Kidney (tissue), 14 donors: ENCODE results near the gene HAPLN2. TPM values are rescaled to one million over a fixed set of nuclear protein-coding genes. Genes with fewer than 3 reads are reported as not detected.

ENCODE experiments used
- DNase-seq, 5 donors: peaks; one replicate each; pipeline ENCODE4 v3.0.0-alpha.2; 2013 to 2020
- FAIRE-seq: peaks from 2 replicates; lab custom pipeline; 2012; peaks lifted over from hg19 to GRCh38; lab: Jason Lieb, UNC
- H3K27ac ChIP-seq, 2 donors: one replicate each; pipeline ENCODE4 v1.7.0; 2013; ENCODE audit warnings: low read depth in 2 of 2, low read length in 2 of 2, inconsistent platforms in 1 of 2
- H3K27me3 ChIP-seq: one replicate; pipeline ENCODE4 v1.7.1; 2013; ENCODE audit warnings: low read length, inconsistent platforms; ENCODE audit not compliant: control insufficient read depth, insufficient read depth
- H3K36me3 ChIP-seq, 3 donors: one replicate each; pipeline versions ENCODE4 v1.7.0 to v1.7.1; 2013; ENCODE audit warnings: low read length in 3 of 3, control low read depth in 1 of 3, inconsistent platforms in 1 of 3; ENCODE audit not compliant: insufficient read depth in 3 of 3, control insufficient read depth in 2 of 3
- H3K4me1 ChIP-seq, 3 donors: one replicate each; pipeline versions ENCODE4 v1.7.0 to v1.7.1; 2013; ENCODE audit warnings: low read length in 3 of 3, inconsistent platforms in 1 of 3, low read depth in 1 of 3; ENCODE audit not compliant: control insufficient read depth in 2 of 3, insufficient read depth in 2 of 3
- H3K4me3 ChIP-seq, 3 donors: one replicate each; pipeline versions ENCODE4 v1.7.0 to v1.8.1; 2013; ENCODE audit warnings: low read length in 3 of 3, control low read depth in 1 of 3, inconsistent platforms in 1 of 3
- H3K9ac ChIP-seq, 3 donors: one replicate each; pipeline versions ENCODE4 v1.7.0 to v1.7.1; 2013; ENCODE audit warnings: low read length in 3 of 3, control low read depth in 1 of 3, inconsistent platforms in 1 of 3
- H3K9me3 ChIP-seq, 3 donors: one replicate each; pipeline versions ENCODE4 v1.7.0 to v1.7.1; 2013; ENCODE audit warnings: low read length in 3 of 3, control low read depth in 1 of 3, inconsistent platforms in 1 of 3; ENCODE audit not compliant: control insufficient read depth in 2 of 3, insufficient read depth in 1 of 3
- intact Hi-C: fragments of 100-400 bp; cut with DNase I; formaldehyde crosslinking; loops from one replicate; pipeline ENCODE4 v1.11.1; 2022
- polyA plus RNA-seq: library from polyadenylated mRNA; stranded (reverse); fragments of 350-450 nt; fragmentation: Illumina TruSeq; extraction: RNeasy Lipid Tissue Mini Kit (QIAGEN cat#74804); gene quantifications from one replicate; pipeline ENCODE4 v1.2.3, GENCODE V29; 2014; ENCODE audit warnings: low read depth, low replicate concordance; ENCODE audit not compliant: insufficient read depth
- total RNA-seq: library from RNA; stranded (reverse); fragmentation: NEBNext Ultra II Directional; extraction: Animal tissue kit (Norgen Biotek cat#: 25700); gene quantifications from one replicate; pipeline ENCODE4 v1.2.1, GENCODE V29; 2021
- TF ChIP-seq, protein P1 (sequence below): IDR thresholded peaks from 3 replicates; pipeline ENCODE4 v1.5.1; 2012; ENCODE audit warnings: mild to moderate bottlenecking, moderate library complexity, borderline replicate concordance; ENCODE audit not compliant: insufficient read depth; ENCODE audit errors: extremely low read depth
- donor health status: control.
- donor health status: control.
- donor health status: control.
- donor health status: control.
- donor health status: control.
- donor health status: DM: yes; HTN: yes; CAD: no.
- donor health status: Normal renal cell carcinoma (clear cell type).

HAPLN2 gene
- total and polyA plus RNA-seq, 2 donors from 2014 or later: 0.30 to 1.9 TPM

DNA sequence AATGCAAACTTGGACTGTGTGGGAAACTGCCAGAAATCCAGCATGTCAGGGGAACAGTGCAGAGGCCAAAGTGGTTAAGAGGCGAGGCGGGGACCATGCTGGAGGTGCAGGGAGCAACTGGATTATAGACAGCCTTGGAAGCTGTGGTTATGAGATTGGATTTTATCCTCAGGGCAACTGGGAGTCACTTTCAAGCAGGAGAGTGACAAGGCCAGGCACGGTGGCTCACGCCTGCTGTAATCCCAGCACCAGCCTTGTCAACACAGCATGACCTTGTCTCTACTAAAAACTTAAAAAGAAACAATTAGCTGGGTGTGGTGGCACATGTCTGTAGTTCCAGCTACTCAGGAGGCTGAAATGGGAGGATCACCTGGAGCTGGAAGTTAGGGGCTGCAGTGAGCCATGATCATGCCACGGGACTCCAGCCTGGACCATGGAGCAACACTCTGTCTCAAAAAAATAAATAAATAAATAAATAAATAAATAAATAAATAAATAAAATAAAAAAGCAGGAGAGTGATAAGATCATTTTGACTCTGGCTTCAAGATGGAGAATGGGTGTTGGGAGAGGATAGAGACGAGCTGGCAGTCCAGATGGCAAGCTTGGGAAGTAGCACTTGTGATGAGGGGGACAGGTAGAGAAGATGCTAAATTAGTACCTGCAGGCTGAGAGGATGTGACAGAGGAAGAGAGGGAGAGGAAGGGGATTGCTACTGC lies 3.5 kb downstream of the HAPLN2 start:
- FAIRE-seq (no peak), DNase-seq (no peak)
- peaks cover 0 to 15% (median 0%) of the 10 kb centered on the region in 3 donors for H3K4me1 ChIP-seq
- H3K4me3 ChIP-seq: no peak overlapping the region
- H3K36me3 ChIP-seq: no peaks in the 10 kb centered on the region
- no peaks in the 10 kb centered on the region for H3K9me3 ChIP-seq
- intact Hi-C loops: no loop called here
- H3K27ac ChIP-seq: no peak overlapping the region
- no peak overlapping the region for H3K9ac ChIP-seq
- peaks cover 12% of the 10 kb centered on the region for H3K27me3 ChIP-seq
- TF ChIP-seq, protein P1, sequence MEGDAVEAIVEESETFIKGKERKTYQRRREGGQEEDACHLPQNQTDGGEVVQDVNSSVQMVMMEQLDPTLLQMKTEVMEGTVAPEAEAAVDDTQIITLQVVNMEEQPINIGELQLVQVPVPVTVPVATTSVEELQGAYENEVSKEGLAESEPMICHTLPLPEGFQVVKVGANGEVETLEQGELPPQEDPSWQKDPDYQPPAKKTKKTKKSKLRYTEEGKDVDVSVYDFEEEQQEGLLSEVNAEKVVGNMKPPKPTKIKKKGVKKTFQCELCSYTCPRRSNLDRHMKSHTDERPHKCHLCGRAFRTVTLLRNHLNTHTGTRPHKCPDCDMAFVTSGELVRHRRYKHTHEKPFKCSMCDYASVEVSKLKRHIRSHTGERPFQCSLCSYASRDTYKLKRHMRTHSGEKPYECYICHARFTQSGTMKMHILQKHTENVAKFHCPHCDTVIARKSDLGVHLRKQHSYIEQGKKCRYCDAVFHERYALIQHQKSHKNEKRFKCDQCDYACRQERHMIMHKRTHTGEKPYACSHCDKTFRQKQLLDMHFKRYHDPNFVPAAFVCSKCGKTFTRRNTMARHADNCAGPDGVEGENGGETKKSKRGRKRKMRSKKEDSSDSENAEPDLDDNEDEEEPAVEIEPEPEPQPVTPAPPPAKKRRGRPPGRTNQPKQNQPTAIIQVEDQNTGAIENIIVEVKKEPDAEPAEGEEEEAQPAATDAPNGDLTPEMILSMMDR: no peak

DNA sequence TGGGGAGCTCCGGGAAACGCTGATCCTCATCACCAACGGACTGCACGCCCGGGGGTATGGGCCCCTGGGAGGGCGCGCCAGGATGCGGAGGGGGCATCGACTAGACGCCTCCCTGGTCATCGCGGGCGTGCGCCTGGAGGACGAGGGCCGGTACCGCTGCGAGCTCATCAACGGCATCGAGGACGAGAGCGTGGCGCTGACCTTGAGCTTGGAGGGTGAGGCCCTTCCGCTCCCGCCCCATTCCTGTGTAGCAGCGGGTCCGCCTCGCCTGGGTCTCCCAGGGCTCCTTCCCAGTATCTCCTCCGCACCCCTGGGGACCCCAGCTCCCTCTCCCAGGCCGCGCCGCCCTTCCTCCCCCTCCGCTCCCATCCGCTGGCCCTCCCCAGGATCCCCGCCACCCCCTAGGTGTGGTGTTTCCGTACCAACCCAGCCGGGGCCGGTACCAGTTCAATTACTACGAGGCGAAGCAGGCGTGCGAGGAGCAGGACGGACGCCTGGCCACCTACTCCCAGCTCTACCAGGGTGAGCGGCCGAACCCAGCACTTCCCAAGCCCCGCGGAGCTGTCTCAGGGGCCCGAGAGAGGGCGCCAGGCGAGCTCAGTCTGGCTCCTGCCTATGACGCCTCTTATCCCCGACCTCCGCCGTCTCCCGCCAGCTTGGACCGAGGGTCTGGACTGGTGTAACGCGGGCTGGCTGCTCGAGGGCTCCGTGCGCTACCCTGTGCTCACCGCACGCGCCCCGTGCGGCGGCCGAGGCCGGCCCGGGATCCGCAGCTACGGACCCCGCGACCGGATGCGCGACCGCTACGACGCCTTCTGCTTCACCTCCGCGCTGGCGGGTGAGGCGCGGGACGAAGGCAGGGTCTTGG lies 5.0 kb downstream of the HAPLN2 start:
- TF ChIP-seq, protein P1: peak; percentile 12
- DNase-seq (peak; percentile 74 to 88 (median 78)), FAIRE-seq (no peak)
- H3K36me3 ChIP-seq: no peaks in the 10 kb centered on the region
- intact Hi-C loops: no loop called here
- H3K4me3 ChIP-seq: peak overlapping the region in 1 of 3 donors; percentile 29
- H3K27ac ChIP-seq: no peak overlapping the region
- peaks cover 12% of the 10 kb centered on the region for H3K27me3 ChIP-seq
- no peak overlapping the region for H3K9ac ChIP-seq
- H3K9me3 ChIP-seq: no peaks in the 10 kb centered on the region
- H3K4me1 ChIP-seq: peaks cover 0 to 15% (median 0%) of the 10 kb centered on the region in 3 donors

DNA sequence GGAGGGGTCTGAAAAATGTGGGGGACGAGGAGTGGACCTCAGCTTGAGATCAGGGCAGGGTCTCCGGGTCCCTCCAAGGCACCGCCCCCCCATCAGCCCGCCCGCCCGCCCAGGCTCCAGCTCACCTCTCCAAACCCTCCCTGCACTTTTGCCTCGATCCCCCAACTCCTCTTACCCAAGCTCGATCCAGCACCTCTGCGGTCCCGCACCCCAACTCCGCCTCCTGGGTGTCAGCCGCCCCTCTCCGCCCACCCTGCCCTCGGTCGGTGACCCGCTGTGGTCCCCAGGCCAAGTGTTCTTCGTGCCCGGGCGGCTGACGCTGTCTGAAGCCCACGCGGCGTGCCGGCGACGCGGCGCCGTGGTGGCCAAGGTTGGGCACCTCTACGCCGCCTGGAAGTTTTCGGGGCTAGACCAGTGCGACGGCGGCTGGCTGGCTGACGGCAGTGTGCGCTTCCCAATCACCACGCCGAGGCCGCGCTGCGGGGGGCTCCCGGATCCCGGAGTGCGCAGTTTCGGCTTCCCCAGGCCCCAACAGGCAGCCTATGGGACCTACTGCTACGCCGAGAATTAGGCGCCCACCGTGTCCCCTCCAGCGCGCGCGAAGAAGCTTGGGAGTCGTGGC lies 5.7 kb downstream of the HAPLN2 start:
- H3K27ac ChIP-seq: no peak overlapping the region
- DNase-seq: peak in 2 of 5 donors; percentile 14 to 79

More for the DNA sequence above, 5.7 kb downstream of the HAPLN2 start:
- intact Hi-C loops: no loop called here
- no peaks in the 10 kb centered on the region for H3K36me3 ChIP-seq
- H3K27me3 ChIP-seq: peaks cover 12% of the 10 kb centered on the region
- H3K9me3 ChIP-seq: no peaks in the 10 kb centered on the region
- no peak overlapping the region for H3K4me3 ChIP-seq
- TF ChIP-seq, protein P1: no peak
- peaks cover 0 to 15% (median 0%) of the 10 kb centered on the region in 3 donors for H3K4me1 ChIP-seq
- FAIRE-seq: no peak
- no peak overlapping the region for H3K9ac ChIP-seq
